ENCODE measurements around the gene HECTD4. TPM values are rescaled to one million over a fixed set of nuclear protein-coding genes. Genes with fewer than 3 reads are reported as not detected.

Gene HECTD4
- total RNA-seq, 4 donors from 2014 or later = 28.2 to 54.4 (median 33.7) TPM

DNA sequence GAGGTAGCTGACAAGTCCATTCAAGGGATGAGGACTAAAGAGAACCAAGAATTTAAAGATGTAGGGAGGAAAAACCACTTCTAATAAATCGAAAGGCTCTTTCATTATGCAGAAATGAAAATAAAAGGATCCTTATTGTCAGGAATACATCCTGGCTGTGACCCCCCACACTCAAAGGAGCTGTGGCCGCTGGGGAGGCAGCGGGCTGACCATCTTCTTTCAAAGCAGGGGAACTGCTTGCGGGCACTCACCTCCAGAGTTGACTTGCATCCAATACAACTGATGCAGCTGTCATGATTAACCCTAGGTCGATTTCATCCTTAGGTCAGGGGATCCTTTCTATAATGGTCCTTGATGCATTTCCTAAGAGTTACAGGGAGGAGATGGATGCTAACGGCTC lies 221.6 kb downstream of the HECTD4 start:
- TF ChIP-seq, protein P1, sequence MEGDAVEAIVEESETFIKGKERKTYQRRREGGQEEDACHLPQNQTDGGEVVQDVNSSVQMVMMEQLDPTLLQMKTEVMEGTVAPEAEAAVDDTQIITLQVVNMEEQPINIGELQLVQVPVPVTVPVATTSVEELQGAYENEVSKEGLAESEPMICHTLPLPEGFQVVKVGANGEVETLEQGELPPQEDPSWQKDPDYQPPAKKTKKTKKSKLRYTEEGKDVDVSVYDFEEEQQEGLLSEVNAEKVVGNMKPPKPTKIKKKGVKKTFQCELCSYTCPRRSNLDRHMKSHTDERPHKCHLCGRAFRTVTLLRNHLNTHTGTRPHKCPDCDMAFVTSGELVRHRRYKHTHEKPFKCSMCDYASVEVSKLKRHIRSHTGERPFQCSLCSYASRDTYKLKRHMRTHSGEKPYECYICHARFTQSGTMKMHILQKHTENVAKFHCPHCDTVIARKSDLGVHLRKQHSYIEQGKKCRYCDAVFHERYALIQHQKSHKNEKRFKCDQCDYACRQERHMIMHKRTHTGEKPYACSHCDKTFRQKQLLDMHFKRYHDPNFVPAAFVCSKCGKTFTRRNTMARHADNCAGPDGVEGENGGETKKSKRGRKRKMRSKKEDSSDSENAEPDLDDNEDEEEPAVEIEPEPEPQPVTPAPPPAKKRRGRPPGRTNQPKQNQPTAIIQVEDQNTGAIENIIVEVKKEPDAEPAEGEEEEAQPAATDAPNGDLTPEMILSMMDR (IDR thresholded peaks at IDR 0.05; ENCODE audit: low read depth) = no peak

DNA sequence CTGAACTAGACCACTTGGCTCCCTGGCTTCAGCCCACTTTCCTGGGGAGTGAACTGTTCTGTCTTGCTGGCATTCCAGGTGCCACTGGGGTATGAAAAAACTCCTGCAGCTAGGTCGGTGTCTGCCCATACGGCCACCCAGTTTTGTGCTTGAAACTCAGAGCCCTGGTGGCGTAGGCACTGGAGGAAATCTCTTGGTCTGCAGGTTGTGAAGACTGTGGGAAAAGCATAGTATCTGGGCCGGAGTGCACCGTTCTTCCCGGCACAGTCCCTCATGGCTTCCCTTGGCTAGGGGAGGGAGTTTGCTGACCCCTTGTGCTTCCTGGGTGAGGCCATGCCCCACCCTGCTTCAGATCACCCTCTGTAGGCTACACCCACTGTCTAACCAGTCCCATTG lies 223.1 kb downstream of the HECTD4 start:
- TF ChIP-seq, protein P1 (IDR thresholded peaks at IDR 0.05; ENCODE audit: low read depth) = no peak

DNA sequence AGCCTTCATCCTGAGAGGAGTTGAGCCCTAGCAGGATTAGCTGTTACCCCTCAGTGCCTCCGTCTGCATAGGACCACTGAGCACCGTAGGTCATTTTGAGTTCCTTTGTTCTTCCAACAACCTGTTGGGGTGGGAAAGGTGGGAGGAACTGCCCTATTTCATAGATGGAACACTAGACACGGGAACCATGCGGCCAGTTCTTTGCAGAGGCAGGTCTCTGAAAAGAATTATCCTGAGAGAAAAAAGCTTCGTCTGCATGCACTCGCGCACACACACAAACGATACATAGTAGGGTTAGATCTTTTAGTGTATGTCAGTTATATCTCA lies 228.4 kb downstream of the HECTD4 start:
- TF ChIP-seq, protein P1 (IDR thresholded peaks at IDR 0.05; ENCODE audit: low read depth) = no peak

- TF ChIP-seq, protein P1 (IDR thresholded peaks at IDR 0.05; ENCODE audit: low read depth) = no peak
These were observed 228.9 kb downstream of the HECTD4 start for GRCh38 chr12:112153181-112153892.

- TF ChIP-seq, protein P1 (IDR thresholded peaks at IDR 0.05; ENCODE audit: low read depth) = no peak
These were observed 230.3 kb downstream of the HECTD4 start for GRCh38 chr12:112151766-112152541.

- TF ChIP-seq, protein P1 (IDR thresholded peaks at IDR 0.05; ENCODE audit: low read depth) = no peak
These were observed 232.6 kb downstream of the HECTD4 start for GRCh38 chr12:112149596-112149995.

DNA sequence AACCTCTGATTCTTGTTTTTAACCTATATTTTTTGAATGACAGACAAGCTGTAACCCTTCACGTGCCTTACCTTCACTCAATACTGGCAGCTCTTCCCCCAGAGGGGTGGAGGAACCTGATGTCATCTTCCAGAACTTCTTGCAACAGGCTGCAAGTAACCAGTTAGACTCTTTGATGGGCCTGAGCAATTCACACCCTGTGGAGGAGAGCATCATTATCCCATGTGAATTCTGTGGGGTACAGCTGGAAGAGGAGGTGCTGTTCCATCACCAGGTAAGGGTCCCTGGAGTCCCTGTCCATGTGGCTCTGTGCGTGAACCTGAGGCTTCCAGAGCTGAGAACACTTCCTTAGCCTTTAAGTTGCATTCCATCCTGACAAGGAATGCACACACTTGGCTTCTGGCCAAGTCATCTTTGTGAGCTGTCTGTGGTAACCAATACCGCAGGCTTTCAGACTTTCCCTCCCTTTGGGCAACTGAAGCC lies 234.2 kb downstream of the HECTD4 start:
- TF ChIP-seq, protein P1 (IDR thresholded peaks at IDR 0.05; ENCODE audit: low read depth) = no peak
